ENCODE measurements around the gene TAX1BP3.

DNA sequence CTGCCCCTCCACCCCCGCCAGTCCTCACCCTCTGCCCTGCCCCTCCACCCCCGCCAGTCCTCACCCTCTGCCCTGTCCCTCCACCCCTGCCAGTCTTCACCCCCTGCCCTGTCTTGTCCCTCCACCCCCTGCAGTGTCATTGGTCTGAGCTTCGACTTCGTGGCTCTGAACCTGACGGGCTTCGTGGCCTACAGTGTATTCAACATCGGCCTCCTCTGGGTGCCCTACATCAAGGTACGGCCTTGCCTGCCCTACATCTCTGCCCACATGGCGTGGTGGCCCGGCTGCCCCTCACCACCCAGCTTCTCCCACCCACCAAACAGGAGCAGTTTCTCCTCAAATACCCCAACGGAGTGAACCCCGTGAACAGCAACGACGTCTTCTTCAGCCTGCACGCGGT, 12.0 kb downstream of the TAX1BP3 start:
- TF ChIP-seq, protein P1, sequence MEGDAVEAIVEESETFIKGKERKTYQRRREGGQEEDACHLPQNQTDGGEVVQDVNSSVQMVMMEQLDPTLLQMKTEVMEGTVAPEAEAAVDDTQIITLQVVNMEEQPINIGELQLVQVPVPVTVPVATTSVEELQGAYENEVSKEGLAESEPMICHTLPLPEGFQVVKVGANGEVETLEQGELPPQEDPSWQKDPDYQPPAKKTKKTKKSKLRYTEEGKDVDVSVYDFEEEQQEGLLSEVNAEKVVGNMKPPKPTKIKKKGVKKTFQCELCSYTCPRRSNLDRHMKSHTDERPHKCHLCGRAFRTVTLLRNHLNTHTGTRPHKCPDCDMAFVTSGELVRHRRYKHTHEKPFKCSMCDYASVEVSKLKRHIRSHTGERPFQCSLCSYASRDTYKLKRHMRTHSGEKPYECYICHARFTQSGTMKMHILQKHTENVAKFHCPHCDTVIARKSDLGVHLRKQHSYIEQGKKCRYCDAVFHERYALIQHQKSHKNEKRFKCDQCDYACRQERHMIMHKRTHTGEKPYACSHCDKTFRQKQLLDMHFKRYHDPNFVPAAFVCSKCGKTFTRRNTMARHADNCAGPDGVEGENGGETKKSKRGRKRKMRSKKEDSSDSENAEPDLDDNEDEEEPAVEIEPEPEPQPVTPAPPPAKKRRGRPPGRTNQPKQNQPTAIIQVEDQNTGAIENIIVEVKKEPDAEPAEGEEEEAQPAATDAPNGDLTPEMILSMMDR (IDR thresholded peaks at IDR 0.05; ENCODE audit: low read depth, low read length), result no peak
- no peak for TF ChIP-seq POLR2A (IDR thresholded peaks at IDR 0.05; ENCODE audit: extremely low read depth, insufficient read length)
- TF ChIP-seq MYC (IDR thresholded peaks at IDR 0.05; ENCODE audit: low read depth, low read length), result no peak
- TF ChIP-seq, protein P2, sequence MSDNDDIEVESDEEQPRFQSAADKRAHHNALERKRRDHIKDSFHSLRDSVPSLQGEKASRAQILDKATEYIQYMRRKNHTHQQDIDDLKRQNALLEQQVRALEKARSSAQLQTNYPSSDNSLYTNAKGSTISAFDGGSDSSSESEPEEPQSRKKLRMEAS (IDR thresholded peaks at IDR 0.05; ENCODE audit: low read depth, low read length), result no peak

Measured in NB4 (cell line).